GM12874 (cell line): ENCODE measurements around the gene RARB.

Experiments used
- CTCF ChIP-seq: IDR thresholded peaks from 2 replicates; pipeline ENCODE4 v1.5.1; 2011; ENCODE audit warnings: low read depth, mild to moderate bottlenecking, control low read depth, low read length, moderate library complexity; ENCODE audit not compliant: insufficient read depth

RARB gene

GRCh38 chr3:25410703-25411102 lies 17.4 kb upstream of the RARB start:
- no peak for TF ChIP-seq CTCF

- TF ChIP-seq CTCF, result no peak
Observed at GRCh38 chr3:25412269-25412668, 15.8 kb upstream of the RARB start.

- TF ChIP-seq CTCF, result no peak
Observed at GRCh38 chr3:25416176-25416575, 11.9 kb upstream of the RARB start.

GRCh38 chr3:25418596-25418995 lies 9.5 kb upstream of the RARB start:
- TF ChIP-seq CTCF, result no peak

GRCh38 chr3:25419251-25419650 lies 8.8 kb upstream of the RARB start:
- TF ChIP-seq CTCF, result no peak

- TF ChIP-seq CTCF, result no peak
Observed at GRCh38 chr3:25420147-25420546, 7.9 kb upstream of the RARB start.

GRCh38 chr3:25420885-25421284 lies 7.2 kb upstream of the RARB start:
- no peak for TF ChIP-seq CTCF

- no peak for TF ChIP-seq CTCF
Observed at GRCh38 chr3:25421747-25422146, 6.3 kb upstream of the RARB start.
